HG02588 (cell line): ENCODE data around the gene ZNF483.
"Not testable (repeated sequence)": the region's sequence is repeated elsewhere in the genome, so short reads cannot be mapped to it uniquely, and the experiment has no call there.

ENCODE experiments used
- ATAC-seq: cut with Tn5 transposase; IDR thresholded peaks from one replicate; pipeline ENCODE4 v1.9.1; 2021; ENCODE audit warnings: mild to moderate bottlenecking, moderate library complexity; ENCODE audit not compliant: unreplicated experiment

Gene ZNF483

GRCh38 chr9:111542497-111543254, 17.7 kb downstream of the ZNF483 start:
- no peak for ATAC-seq

DNA sequence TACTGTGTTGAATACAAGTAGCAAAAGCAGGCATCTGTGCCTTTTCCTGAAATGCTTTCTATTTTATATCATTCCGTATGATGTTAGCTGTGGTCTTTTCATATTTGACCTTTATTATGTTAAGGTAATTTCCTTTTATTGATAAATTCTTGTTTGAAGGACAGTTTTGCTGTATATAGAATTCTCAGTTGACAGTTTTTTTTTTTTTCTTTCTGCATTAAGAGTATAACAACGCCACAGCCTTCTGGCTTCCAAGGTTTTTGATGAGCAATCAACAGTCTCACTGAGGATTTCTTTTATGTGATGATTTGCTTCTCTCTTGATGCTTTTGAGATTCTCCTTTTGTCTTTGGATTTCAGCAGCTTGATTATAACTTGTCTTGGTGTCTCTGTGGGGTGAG, 23.6 kb downstream of the ZNF483 start:
- no peak for ATAC-seq

GRCh38 chr9:111555425-111555824, 30.4 kb downstream of the ZNF483 start:
- not testable (repeated sequence) for ATAC-seq

- no peak for ATAC-seq
These were observed 34.1 kb downstream of the ZNF483 start for GRCh38 chr9:111559000-111559610.

- ATAC-seq: no peak
These were observed 36.3 kb downstream of the ZNF483 start for GRCh38 chr9:111561165-111561719.

GRCh38 chr9:111566234-111566633, 41.3 kb downstream of the ZNF483 start:
- no peak for ATAC-seq

GRCh38 chr9:111568127-111568526, 43.1 kb downstream of the ZNF483 start:
- ATAC-seq: not testable (repeated sequence)

DNA sequence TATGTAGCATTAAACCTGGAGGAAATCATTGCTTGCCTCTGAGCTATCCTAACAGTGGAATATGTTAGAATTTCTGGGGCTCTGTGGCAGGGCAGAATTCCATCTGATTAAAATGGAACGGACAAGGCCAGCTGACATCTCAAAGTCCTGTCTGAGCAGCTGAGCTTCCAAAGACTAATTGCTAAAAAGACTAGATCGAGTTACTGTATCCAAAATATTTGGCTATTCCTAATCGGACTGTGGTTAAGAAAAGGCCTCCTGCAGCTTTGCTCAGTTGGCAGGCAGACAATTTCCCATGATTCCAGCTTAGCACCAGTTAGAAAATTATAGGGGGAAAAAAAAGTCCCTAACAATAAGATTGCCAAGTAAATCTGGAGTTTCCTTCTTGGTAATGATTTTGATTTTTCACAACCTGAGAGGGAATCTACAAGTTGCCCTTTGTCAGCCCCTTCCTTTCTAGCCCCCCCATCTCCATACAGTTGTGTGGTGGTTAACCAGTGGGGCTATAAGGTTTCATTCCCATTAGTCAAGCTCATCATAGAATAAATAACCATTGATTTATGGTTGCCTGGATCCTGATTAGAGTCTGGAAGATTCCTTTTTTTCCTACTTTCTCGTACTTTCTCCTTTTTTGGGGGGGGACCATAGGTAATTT, 48.1 kb downstream of the ZNF483 start:
- no peak for ATAC-seq

DNA sequence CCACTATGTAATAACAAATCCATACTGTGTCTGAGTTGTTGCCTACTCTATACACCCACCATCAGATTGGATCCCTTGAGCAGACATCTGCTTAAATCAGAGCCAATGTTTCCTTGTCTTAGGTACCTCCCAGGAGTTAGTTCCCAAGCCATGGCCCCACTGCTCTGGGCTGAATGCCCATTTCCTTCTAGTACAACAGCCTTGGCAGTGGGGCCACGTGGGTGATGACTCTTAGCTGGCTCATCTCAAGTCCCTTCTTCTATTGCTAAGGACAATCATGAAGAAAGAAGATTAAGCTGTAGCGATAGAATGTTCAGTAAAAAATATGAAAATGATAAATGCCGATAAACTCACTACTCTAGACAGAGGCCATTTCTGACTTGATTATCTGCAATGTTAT, 57.9 kb downstream of the ZNF483 start:
- ATAC-seq: no peak

- ATAC-seq: no peak
These were observed 61.4 kb downstream of the ZNF483 start for GRCh38 chr9:111586378-111586777.

- ATAC-seq: no peak
These were observed 63.9 kb downstream of the ZNF483 start for GRCh38 chr9:111588846-111589245.

GRCh38 chr9:111597852-111598732, 73.1 kb downstream of the ZNF483 start:
- ATAC-seq: no peak

- ATAC-seq: no peak
These were observed 73.7 kb downstream of the ZNF483 start for GRCh38 chr9:111598733-111599091.

GRCh38 chr9:111599092-111599954, 74.3 kb downstream of the ZNF483 start, which contains the start of gene PTGR1:
PTGR1 (minus strand) TSS chr9:111599647; CDS start chr9:111597422, 2,225 bp downstream.
- peak; percentile 33 for ATAC-seq

DNA sequence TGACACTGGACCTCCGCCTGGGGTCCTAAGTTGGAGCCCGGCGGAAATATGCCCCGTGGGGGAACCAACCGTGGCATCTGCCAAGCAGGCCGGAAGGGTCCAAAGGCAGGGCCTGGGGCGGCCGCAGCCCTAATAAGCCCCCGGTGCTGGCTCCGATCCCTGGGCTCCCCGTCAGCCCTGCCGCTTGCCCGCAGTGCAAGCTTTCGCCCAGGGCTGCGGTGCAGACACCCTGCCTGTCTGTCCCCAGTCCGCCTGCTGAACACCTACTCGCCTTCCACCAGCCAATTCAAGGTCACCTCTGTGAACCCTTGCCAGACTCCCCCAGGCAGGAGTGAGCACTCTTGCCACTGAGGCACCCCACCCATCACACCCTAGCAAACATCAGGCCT, 75.0 kb downstream of the ZNF483 start:
- no peak for ATAC-seq

- no peak for ATAC-seq
These were observed 76.4 kb downstream of the ZNF483 start for GRCh38 chr9:111601237-111602018.

GRCh38 chr9:111603041-111603440, 78.1 kb downstream of the ZNF483 start:
- no peak for ATAC-seq

DNA sequence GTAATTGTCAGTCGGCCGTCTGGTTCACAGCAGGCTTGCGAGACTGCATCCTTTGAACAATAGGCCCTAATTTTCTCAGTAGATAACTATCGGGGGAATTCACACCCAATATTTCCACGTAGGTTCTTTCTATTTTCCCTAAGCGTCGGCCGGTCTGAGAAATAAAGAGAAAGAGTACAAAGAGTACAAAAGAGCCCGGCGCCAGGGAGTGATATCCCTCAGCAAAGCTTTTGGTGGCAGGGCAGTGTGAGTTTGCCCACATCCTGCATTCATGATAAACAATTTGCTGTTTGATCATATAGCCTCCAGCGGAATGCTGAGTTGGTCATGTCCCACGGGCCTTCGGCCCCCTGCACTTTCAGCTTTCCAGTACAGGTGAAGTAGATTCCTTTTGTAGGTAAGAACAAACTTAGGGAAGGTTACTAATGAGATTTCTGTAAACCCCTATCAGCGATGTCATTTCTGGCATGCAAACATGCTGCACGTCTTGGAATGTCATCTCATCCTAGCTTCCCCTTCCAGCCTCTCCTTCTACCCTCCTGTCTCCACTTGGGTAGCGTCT, 79.2 kb downstream of the ZNF483 start:
- ATAC-seq: no peak
